Activated CD8-positive, alpha-beta memory T cell treated with anti-CD3 and anti-CD28 coated beads for 24 hours (primary cell): Measurements from ENCODE around the gene CD247.
"Not testable (repeated sequence)": the region's sequence is repeated elsewhere in the genome, so short reads cannot be mapped to it uniquely, and the experiment has no call there.

Experiments used
- DNase-seq: peaks from one replicate; pipeline ENCODE4 v3.0.0-alpha.2; 2020

CD247 gene

GRCh38 chr1:167518331-167518700 is at the start of gene CD247:
TSS of gene CD247 (minus strand) at chr1:167518529. CDS start at chr1:167518465, 64 bp downstream.
- peak; percentile 87 for DNase-seq

- no peak for DNase-seq
These were observed 49.3 kb upstream of the CD247 start for GRCh38 chr1:167567663-167568062.

GRCh38 chr1:167566766-167567165 is 48.4 kb upstream of the CD247 start:
- no peak for DNase-seq

GRCh38 chr1:167565922-167566321 is 47.6 kb upstream of the CD247 start:
- no peak for DNase-seq

GRCh38 chr1:167564612-167565270 is 46.4 kb upstream of the CD247 start:
- DNase-seq, result no peak

- DNase-seq, result no peak
These were observed 45.4 kb upstream of the CD247 start for GRCh38 chr1:167563579-167564246.

- no peak for DNase-seq
These were observed 44.4 kb upstream of the CD247 start for GRCh38 chr1:167562702-167563101.

GRCh38 chr1:167561753-167562152 is 43.4 kb upstream of the CD247 start:
- DNase-seq, result no peak

- DNase-seq, result peak; percentile 87
These were observed 37.8 kb upstream of the CD247 start for GRCh38 chr1:167555971-167556714.

GRCh38 chr1:167555072-167555471 is 36.7 kb upstream of the CD247 start:
- DNase-seq, result not testable (repeated sequence)

- peak; percentile 63 for DNase-seq
These were observed 35.9 kb upstream of the CD247 start for GRCh38 chr1:167554028-167554779.

- peak; percentile 94 for DNase-seq
These were observed 35.1 kb upstream of the CD247 start, which contains the start of gene CREG1 for GRCh38 chr1:167553136-167554027. TSS of gene CREG1 (minus strand) at chr1:167553762.

GRCh38 chr1:167551362-167551761 is 33.0 kb upstream of the CD247 start:
- no peak for DNase-seq

GRCh38 chr1:167548059-167548932 is 30.0 kb upstream of the CD247 start:
- no peak for DNase-seq

- no peak for DNase-seq
These were observed 28.6 kb upstream of the CD247 start for GRCh38 chr1:167546935-167547334.

- DNase-seq, result no peak
These were observed 27.0 kb upstream of the CD247 start for GRCh38 chr1:167545349-167545748.

GRCh38 chr1:167544447-167545093 is 26.2 kb upstream of the CD247 start:
- no peak for DNase-seq

GRCh38 chr1:167543199-167543990 is 25.1 kb upstream of the CD247 start:
- DNase-seq, result no peak
